ENCODE measurements around the gene UGT2B10. TPM values are rescaled to one million over a fixed set of nuclear protein-coding genes. Genes with fewer than 3 reads are reported as not detected.

The UGT2B10 gene
- total RNA-seq, 1 experiment from 2014 or later: not detected

DNA sequence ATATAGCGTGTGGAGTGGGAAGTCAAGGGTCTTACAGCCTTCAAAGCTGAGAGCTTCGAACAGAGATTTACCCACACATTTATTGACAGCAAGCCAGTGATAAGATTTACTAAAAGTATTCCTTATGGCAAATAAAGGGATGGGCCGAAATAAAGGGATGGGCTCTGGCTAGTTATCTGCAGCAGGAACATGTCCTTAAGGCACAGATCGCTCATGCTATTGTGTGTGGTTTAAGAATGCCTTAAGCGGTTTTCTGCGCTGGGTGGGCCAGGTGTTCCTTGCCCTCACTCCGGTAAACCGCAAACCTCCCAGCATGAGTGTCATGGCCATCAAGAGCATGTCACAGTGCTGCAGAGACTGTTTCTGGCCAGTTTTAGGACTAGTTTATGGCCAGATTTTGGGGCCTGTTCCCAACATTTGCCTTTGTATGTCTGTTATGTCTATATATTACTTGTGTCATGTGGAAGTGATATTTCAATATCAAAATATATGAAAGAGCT, 53.5 kb downstream of the UGT2B10 start:
- H3K9me3 Mint-ChIP-seq: peaks cover 3 to 4% of the 10 kb centered on the region in 2 experiments; a peak in 3 of 5 replicates
- no peak overlapping the region for H4K91ac ChIP-seq (ENCODE audit: insufficient read length, low read depth, low read length)
- no peaks in the 10 kb centered on the region for H4K20me1 ChIP-seq (ENCODE audit: control insufficient read depth, insufficient read depth, insufficient read length)
- H3K79me1 ChIP-seq (ENCODE audit: insufficient read depth, low read depth, low read length, poor library complexity, severe bottlenecking): no peaks in the 10 kb centered on the region
- TF ChIP-seq, protein P1, sequence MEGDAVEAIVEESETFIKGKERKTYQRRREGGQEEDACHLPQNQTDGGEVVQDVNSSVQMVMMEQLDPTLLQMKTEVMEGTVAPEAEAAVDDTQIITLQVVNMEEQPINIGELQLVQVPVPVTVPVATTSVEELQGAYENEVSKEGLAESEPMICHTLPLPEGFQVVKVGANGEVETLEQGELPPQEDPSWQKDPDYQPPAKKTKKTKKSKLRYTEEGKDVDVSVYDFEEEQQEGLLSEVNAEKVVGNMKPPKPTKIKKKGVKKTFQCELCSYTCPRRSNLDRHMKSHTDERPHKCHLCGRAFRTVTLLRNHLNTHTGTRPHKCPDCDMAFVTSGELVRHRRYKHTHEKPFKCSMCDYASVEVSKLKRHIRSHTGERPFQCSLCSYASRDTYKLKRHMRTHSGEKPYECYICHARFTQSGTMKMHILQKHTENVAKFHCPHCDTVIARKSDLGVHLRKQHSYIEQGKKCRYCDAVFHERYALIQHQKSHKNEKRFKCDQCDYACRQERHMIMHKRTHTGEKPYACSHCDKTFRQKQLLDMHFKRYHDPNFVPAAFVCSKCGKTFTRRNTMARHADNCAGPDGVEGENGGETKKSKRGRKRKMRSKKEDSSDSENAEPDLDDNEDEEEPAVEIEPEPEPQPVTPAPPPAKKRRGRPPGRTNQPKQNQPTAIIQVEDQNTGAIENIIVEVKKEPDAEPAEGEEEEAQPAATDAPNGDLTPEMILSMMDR (conservative IDR thresholded peaks at IDR 0.05): no peak
- H2BK12ac ChIP-seq (ENCODE audit: insufficient read length, low read depth, low read length): no peak overlapping the region
- H3K9ac ChIP-seq (ENCODE audit: extremely low read depth, insufficient read length, low read length): no peak overlapping the region
- no peak overlapping the region for H3K14ac ChIP-seq (ENCODE audit: insufficient read depth, low read length)
- no peaks in the 10 kb centered on the region for H3K23me2 ChIP-seq (ENCODE audit: insufficient read length, low read depth, low read length, poor library complexity, severe bottlenecking)
- H3K23ac ChIP-seq (ENCODE audit: insufficient read length, low read depth, low read length): no peak overlapping the region
- no peak overlapping the region for H3K27ac ChIP-seq (ENCODE audit: insufficient read length, low read depth, low read length)
- H2BK5ac ChIP-seq (ENCODE audit: insufficient read length, low read length): no peak overlapping the region
- DNase-seq: no peak
- H2AK5ac ChIP-seq (ENCODE audit: insufficient read length, low read length): no peak overlapping the region
- no peak overlapping the region for H2BK120ac ChIP-seq (ENCODE audit: low read depth, low read length, poor library complexity, severe bottlenecking)
- H3K36me3 Mint-ChIP-seq (ENCODE audit: insufficient read depth in 1 of 3, low read depth in 3 of 3): peaks cover 0 to 5% (median 2%) of the 10 kb centered on the region in 3 experiments; a peak in 5 of 7 replicates
- H3K9me3 ChIP-seq (ENCODE audit: control insufficient read depth, low read depth, low read length): no peaks in the 10 kb centered on the region
- H3K27me3 ChIP-seq (ENCODE audit: insufficient read depth, low read length): no peaks in the 10 kb centered on the region
- no peak overlapping the region for H3T11ph ChIP-seq (ENCODE audit: low read length)
- H4K8ac ChIP-seq (replicated peaks; ENCODE audit: insufficient read length, low read depth, low read length): no peak overlapping the region
- H2BK15ac ChIP-seq (ENCODE audit: low read depth, low read length): no peak overlapping the region
- H3K79me2 ChIP-seq (ENCODE audit: insufficient read depth, low read length): no peaks in the 10 kb centered on the region
- no peak overlapping the region for H2AFZ ChIP-seq (ENCODE audit: low read length)
- H3K4me2 ChIP-seq (ENCODE audit: insufficient read depth, insufficient read length, low read length): no peak overlapping the region
- H2BK20ac ChIP-seq (ENCODE audit: low read depth, low read length, poor library complexity, severe bottlenecking): no peak overlapping the region
- no peak overlapping the region for H3K4ac ChIP-seq (ENCODE audit: low read depth, low read length)
- no peak overlapping the region for H3K27ac Mint-ChIP-seq
- peaks cover 0 to 13% of the 10 kb centered on the region in 2 experiments; a peak in 2 of 4 replicates for H3K4me1 Mint-ChIP-seq
- H3K56ac ChIP-seq (ENCODE audit: insufficient read length, low read depth, low read length): no peak overlapping the region
- no CpG with 5 or more reads among the region's 8 CpGs for WGBS (ENCODE audit: extremely low coverage, insufficient read length, low lambda C conversion rate)
- no peak overlapping the region for H3K4me3 Mint-ChIP-seq
- no peak overlapping the region for H3K18ac ChIP-seq (ENCODE audit: insufficient read length, low read depth, low read length)
- no peaks in the 10 kb centered on the region for H3K4me1 ChIP-seq (ENCODE audit: insufficient read depth, low read length)
- no peak overlapping the region for H4K5ac ChIP-seq (ENCODE audit: insufficient read length, low read depth, low read length)
- H3K27me3 Mint-ChIP-seq (ENCODE audit: low read depth): no peaks in the 10 kb centered on the region

Data from H9 (cell line).